HepG2 (cell line): ENCODE results near the gene SYNE1. TPM values are rescaled to one million over a fixed set of nuclear protein-coding genes. Genes with fewer than 3 reads are reported as not detected.

Experiments used
- DMAP1 ChIP-seq: IDR thresholded peaks from 2 replicates; pipeline ENCODE4 v1.6.1; 2016
- FOXK1 ChIP-seq: sonication (generic); formaldehyde crosslinking; IDR thresholded peaks from 2 replicates; pipeline ENCODE4 v1.4.0; 2020; ENCODE audit warnings: low read depth, missing genetic modification reagents, borderline replicate concordance
- HINFP ChIP-seq: sonication (generic); formaldehyde crosslinking; IDR thresholded peaks from 2 replicates; pipeline ENCODE4 v1.4.0; 2020; ENCODE audit warnings: low read depth, mild to moderate bottlenecking, missing genetic modification reagents
- MEIS2 ChIP-seq: sonication (generic); formaldehyde crosslinking; IDR thresholded peaks from 2 replicates; pipeline ENCODE4 v1.9.0; 2021; ENCODE audit warnings: mild to moderate bottlenecking, missing genetic modification reagents
- NFE2L2 ChIP-seq: fragments of 150-350 bp; IDR thresholded peaks from 2 replicates; pipeline ENCODE4 v1.6.1; 2014; ENCODE audit warnings: low read length
- NR2F6 ChIP-seq, 2 experiments: IDR thresholded peaks; 2 replicates each; pipeline ENCODE4 v1.6.1; 2016; ENCODE audit warnings: antibody characterized with exemption in 1 of 2, mild to moderate bottlenecking in 1 of 2
- POGK ChIP-seq: sonication (generic); formaldehyde crosslinking; conservative IDR thresholded peaks from 2 replicates; pipeline ENCODE4 v1.8.0; 2022; ENCODE audit warnings: mild to moderate bottlenecking, moderate library complexity, missing genetic modification reagents
- SYNCRIP ChIP-seq: fragments of 200-400 bp; formaldehyde crosslinking; IDR thresholded peaks from 2 replicates; pipeline ENCODE4 v1.6.1; 2018; ENCODE audit warnings: mild to moderate bottlenecking, low read depth, low read length; ENCODE audit not compliant: insufficient read depth
- TBX2 ChIP-seq: sonication (generic); formaldehyde crosslinking; IDR thresholded peaks from 2 replicates; pipeline ENCODE4 v1.5.0; 2020; ENCODE audit warnings: missing genetic modification reagents, mild to moderate bottlenecking, borderline replicate concordance
- TEAD3 ChIP-seq: optimal IDR thresholded peaks from 2 replicates; pipeline ENCODE3; 2016; ENCODE audit warnings: borderline replicate concordance
- ZBTB14 ChIP-seq: sonication (generic); formaldehyde crosslinking; IDR thresholded peaks from 2 replicates; pipeline ENCODE4 v1.4.0; 2020; ENCODE audit warnings: missing genetic modification reagents
- ZBTB25 ChIP-seq: IDR thresholded peaks from 2 replicates; pipeline ENCODE4 v1.6.1; 2018; ENCODE audit warnings: missing genetic modification reagents
- ZBTB43 ChIP-seq: sonication (generic); formaldehyde crosslinking; conservative IDR thresholded peaks from 2 replicates; pipeline ENCODE4 v1.4.0; 2020; ENCODE audit warnings: missing genetic modification reagents
- ZNF121 ChIP-seq: sonication (generic); formaldehyde crosslinking; IDR thresholded peaks from 2 replicates; pipeline ENCODE4 v1.5.0; 2020; ENCODE audit warnings: mild to moderate bottlenecking, missing genetic modification reagents
- ZNF33B ChIP-seq: sonication (generic); formaldehyde crosslinking; IDR thresholded peaks from 2 replicates; pipeline ENCODE4 v1.5.1; 2020; ENCODE audit warnings: mild to moderate bottlenecking, missing genetic modification reagents
- ZNF564 ChIP-seq: sonication (generic); formaldehyde crosslinking; IDR thresholded peaks from 2 replicates; pipeline ENCODE4 v1.8.1; 2023; ENCODE audit warnings: mild to moderate bottlenecking, missing genetic modification reagents
- ZNF576 ChIP-seq: sonication (generic); formaldehyde crosslinking; IDR thresholded peaks from 2 replicates; pipeline ENCODE4 v1.4.0; 2020; ENCODE audit warnings: mild to moderate bottlenecking, missing genetic modification reagents
- ZNF691 ChIP-seq: sonication (generic); formaldehyde crosslinking; IDR thresholded peaks from 2 replicates; pipeline ENCODE4 v1.4.0; 2020; ENCODE audit warnings: missing genetic modification reagents, low read depth, mild to moderate bottlenecking, borderline replicate concordance
- ZSCAN5A ChIP-seq: sonication (generic); formaldehyde crosslinking; IDR thresholded peaks from 2 replicates; pipeline ENCODE4 v1.8.0; 2022; ENCODE audit warnings: mild to moderate bottlenecking, missing genetic modification reagents, borderline replicate concordance
- polyA plus RNA-seq, 8 experiments: library from polyadenylated mRNA; depleted of rRNA in 3 of 8; stranded (reverse) in 7 of 8; unstranded in 1 of 8; fragments of >200 nt; fragmentation: Illumina TruSeq in 4 of 8; extraction: Trizol in 4 of 8; gene quantifications; 2 replicates each; pipeline versions ENCODE4 v1.2.1 to v1.2.3, GENCODE V29; 2011 to 2016; ENCODE audit warnings: low read depth in 4 of 8, missing spikeins in 1 of 8, mixed read lengths in 1 of 8; ENCODE audit not compliant: insufficient read depth in 1 of 8
- total RNA-seq, 5 experiments: library from RNA; depleted of rRNA; stranded (reverse); fragments of >200 nt; fragmentation: Illumina TruSeq; extraction: Trizol; gene quantifications; 2 replicates each; pipeline ENCODE4 v1.2.3, GENCODE V29; 2016; ENCODE audit warnings: low read depth in 1 of 5

The SYNE1 gene
- total and polyA plus RNA-seq, 2 of the 13 experiments (the other 11 are each of a cell fraction or from before 2014, with no cell fraction given): 5.5 to 15.9 TPM

- no peak for TF ChIP-seq DMAP1 (CRISPR knock-in tag)
- TF ChIP-seq NR2F6 (IDR thresholded peaks at IDR 0.05): peak; percentile 94
- peak; percentile 90 for TF ChIP-seq NR2F6 (CRISPR knock-in tag; IDR thresholded peaks at IDR 0.05)
- no peak; the same call in 1 of the 2 replicates for TF ChIP-seq TBX2 (CRISPR knock-in tag)
- no peak for TF ChIP-seq SYNCRIP
- no peak; the same call in 1 of the 2 replicates for TF ChIP-seq ZNF691
- no peak for TF ChIP-seq NFE2L2
- TF ChIP-seq ZBTB25 (CRISPR knock-in tag): peak; percentile 85; the same call in 1 of the 2 replicates
- TF ChIP-seq POGK (CRISPR knock-in tag): no peak
- 0 out of 2 replicates have a peak, but pooled peaks have one; percentile 6 for TF ChIP-seq ZNF121 (CRISPR knock-in tag)
- TF ChIP-seq MEIS2: 0 out of 2 replicates have a peak, but pooled peaks have one; percentile 24
- peak; percentile 41 for TF ChIP-seq TEAD3 (CRISPR knock-in tag)
- TF ChIP-seq ZSCAN5A (CRISPR knock-in tag): no peak
- TF ChIP-seq FOXK1 (CRISPR knock-in tag): peak; percentile 82; the same call in 1 of the 2 replicates
- no peak for TF ChIP-seq HINFP (CRISPR knock-in tag)
- TF ChIP-seq ZNF564 (CRISPR knock-in tag): no peak
- no peak for TF ChIP-seq ZNF33B (CRISPR knock-in tag)
- 0 out of 2 replicates have a peak, but pooled peaks have one; percentile 58 for TF ChIP-seq ZBTB43 (CRISPR knock-in tag)
- no peak for TF ChIP-seq ZBTB14 (CRISPR knock-in tag)
- no peak for TF ChIP-seq ZNF576 (CRISPR knock-in tag)
These were observed 336.0 kb downstream of the SYNE1 start (continued) for GRCh38 chr6:152301021-152301764.
